Kidney tubule cell (primary cell): ENCODE data around the gene UBAP2L.
"Not testable (repeated sequence)": the region's sequence is repeated elsewhere in the genome, so short reads cannot be mapped to it uniquely, and the experiment has no call there.

Experiments
- DNase-seq: peaks from one replicate; pipeline ENCODE4 v3.0.0-alpha.2; 2018; ENCODE audit warnings: low spot score

The UBAP2L gene

DNA sequence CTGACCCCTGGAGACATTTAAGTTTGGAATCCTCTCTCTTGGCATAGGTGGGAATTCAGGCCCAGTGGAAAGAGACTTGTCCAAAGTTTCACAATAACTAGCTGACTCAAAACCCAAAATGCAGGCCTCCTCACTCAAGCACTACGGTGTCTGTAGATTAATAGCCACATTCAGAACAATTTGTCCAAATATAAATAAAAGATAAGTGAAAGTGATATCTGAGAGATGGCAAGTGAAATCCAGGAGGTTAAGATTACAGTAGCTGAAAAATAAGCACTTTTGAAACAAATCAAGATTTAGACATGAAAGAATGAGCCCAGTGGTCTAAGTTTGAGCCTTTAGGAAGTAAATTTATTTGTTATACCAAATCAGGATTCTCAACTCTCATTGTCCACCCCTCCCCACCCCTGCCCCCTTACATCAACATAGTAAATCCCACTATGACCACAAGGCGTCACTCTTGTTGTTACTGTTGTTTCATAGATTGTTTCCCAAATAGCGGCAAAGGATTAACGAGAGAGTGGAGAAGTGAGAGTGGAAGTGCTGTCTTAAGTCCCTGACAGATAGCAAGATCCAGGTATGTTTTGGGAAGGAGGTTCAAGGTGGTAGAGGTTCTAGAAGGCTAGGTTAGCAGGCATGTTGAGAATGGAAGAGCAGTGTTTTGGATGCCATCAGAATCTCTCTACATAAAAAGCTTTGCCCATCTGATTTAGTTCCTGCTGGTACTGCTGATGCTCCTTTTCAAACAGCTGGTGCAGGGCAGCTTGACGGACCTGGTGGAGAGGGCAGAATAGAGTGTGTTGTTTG is 21.8 kb upstream of the UBAP2L start:
- peak; percentile 55 for DNase-seq

DNA sequence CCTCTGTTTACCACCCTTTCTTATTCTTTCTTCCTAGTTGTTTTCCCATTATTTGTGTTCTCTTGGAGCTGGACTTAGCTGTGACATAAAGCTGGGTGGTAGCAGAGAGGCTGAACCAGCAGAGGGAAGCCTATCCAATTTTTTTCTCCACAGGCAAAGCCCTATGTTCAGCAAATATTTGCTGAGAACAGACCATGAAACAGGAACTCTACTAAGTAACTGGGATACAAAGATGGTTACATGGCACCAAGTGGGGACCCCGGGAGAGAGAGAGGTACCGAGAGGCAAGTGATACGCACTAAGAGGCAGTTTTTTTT is 21.2 kb upstream of the UBAP2L start:
- no peak for DNase-seq

DNA sequence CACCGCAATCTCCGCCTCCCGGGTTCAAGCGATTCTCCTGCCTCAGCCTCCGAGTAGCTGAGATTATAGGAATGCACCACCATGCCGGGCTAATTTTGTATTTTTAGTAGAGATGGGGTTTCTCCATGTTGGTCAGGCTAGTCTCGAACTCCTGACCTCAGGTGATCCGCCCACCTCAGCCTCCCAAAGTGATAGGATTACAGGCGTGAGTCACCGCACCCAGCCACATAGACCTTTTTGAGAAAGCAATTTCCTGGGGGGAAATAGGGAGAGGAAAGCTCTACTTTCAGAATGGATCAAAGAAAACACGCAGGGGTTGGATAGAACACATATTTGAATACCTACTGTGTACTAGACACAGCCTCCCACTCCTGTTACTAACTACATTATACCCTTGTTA is 15.0 kb upstream of the UBAP2L start:
- not testable (repeated sequence) for DNase-seq

DNA sequence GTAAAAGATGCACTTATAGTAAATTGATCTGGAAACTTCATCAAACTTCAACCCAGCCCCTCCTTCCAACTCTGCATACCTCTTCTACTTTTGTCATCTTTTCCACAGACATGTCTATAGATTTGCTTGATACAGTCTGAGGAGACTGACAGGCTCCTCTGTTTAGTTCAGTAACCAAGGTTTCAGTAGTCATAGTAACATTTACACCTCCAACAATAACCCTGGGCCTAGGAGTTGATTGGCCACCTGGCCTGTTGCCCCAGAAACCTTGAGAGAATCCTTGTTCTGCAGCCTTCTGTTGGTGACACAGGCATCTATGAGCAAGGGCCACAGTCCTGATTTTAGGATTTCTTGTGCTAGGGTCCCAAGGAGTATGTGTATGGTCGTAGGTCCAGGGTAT is 14.6 kb upstream of the UBAP2L start, which contains the start of gene CFAP141:
Gene CFAP141, minus strand, starts transcription at position 138 of the 400 bp plus-strand sequence. Its CDS starts 26 bp downstream, at position 112.
- DNase-seq, result peak; percentile 53

DNA sequence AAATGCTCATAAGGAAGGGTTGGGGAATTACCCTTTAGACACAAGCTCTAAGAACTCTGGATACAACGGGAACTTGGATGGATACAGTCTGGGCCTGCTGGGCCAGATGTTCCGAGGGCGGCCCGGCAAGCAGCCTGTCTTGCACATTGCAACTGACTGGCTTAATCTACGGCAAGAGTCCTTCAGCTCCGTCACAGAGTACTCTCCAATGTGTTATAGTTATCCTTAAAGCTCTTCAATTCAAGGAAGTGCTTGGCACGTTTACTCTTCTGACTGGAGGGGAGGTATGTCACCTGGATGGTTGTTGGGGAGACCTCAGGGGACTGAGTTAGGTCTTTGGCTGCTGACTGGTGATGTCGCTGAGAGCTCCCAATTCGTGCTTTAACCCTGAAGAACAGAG is 13.5 kb upstream of the UBAP2L start:
- no peak for DNase-seq

DNA sequence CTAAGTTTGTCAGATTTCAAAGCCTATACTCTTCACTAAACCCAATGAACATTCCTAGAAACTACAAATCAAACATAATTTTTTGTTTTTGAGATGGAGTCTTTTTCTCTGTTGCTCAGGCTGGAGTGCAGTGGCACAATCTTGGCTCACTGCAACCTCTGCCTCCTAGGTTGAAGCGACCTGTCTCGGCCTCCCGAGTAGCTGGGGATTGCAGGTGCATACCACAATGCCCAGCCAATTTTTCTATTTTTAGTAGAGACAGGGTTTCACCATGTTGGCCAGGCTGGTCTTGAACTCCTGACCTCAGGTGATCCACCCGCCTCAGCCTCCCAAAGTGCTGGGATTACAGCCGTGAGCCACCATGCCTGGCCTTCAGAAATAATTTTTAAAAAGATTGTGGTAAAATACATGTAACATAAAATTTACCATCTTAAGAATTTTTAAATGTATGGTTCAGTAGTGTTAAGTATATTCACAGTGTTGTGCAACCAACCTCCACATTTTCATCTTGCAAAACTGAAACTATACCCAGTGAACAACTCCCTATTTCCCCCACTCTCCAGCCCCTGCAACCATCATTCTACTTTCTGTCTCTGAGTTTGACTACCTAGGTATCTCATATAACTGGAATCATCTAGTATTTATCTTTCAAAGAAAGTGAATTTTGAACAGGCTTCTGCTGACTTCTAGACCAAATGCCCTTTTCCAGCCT is 11.9 kb upstream of the UBAP2L start:
- DNase-seq, result no peak

DNA sequence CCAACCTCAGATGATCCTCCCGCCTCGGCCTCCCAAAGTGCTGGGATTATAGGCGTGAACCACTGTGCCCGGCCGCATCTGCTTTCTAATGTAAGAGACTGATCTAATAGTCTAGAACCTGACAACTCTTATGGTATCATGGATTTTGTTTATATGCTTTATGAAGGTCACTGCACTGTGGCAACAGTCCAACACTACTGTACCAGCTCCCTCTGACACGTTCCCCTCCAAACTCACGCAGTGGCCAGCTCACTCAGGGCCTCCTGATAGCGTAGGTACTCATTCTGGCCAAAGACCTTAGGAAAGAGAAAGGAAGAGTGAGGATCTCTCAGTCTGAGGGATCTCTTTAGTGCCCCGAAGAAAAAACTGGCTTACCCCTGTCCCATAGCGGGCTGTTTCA is 8.7 kb upstream of the UBAP2L start:
- DNase-seq, result no peak

DNA sequence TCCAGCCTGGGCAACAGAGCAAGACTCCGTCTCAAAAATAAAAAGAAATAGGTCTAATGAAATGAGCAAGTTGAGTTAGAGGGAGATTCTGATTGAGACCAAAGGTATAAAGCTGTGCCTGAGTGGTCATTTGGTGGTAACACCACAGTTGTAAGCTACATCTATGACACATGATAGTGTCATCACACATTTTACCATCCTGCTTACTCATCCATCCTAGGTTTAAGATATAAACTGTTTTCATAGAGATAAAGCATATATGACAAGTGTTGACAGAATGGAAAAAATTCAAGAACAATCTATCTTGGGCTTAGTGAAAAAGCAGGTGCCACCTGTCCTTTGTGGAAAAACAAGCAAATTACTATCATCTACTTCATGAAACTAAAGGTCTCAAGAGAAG is 7.5 kb upstream of the UBAP2L start:
- peak; percentile 80 for DNase-seq

DNA sequence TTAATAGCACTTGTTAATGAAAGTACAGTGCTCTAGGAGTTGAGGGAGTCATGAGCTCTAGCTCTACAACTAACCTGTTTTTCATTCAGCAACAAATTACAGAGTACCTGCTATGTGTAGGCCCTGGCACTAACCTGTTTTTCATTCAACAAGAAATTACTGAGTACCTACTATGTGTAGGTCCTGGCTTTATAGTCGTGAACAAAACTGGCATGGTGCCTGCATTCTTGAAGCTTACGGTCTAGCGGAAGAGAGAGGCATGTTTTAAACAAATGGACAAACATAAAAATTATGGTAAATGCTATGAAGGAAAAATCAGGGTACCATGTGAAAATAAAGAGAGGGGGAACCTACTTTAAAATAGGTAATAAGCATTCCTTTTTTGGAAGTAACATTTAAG is 2.2 kb upstream of the UBAP2L start:
- DNase-seq, result no peak

DNA sequence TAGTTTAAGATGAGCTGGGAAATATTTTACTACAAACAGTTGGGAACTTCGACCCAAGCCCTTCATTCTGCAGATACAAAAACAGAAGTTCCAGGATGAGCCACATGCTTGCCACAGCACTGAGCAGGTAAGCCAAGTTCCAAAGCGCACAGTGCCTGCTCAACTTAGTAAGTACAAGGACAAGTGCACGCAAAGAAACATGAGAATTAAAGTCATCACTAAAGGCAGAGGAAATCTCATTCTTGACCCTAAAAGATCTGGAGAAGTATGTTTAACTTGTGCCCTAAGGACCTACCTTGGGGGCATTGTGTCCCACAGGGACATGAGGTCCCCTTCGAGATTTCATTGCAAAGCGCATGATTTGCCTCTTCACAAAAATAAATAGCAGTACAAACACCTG is 1.2 kb upstream of the UBAP2L start:
- peak; percentile 28 for DNase-seq

DNA sequence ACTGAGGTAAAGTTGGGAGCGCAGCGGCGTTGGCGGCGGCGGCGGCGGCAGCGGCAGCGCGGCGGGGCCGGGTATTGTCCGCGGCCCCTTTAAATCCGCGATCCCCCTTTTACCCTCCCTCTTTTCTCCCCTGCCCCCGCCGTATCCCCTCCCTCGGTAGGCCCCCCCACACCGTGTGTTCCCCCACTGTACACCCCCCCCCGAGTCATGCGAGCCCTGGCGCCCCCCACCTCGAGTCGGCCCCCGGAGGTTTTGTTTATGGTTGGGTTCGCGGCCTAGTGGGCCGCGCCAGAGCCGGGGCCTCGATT is 169 bp downstream of the UBAP2L start:
- DNase-seq, result no peak

DNA sequence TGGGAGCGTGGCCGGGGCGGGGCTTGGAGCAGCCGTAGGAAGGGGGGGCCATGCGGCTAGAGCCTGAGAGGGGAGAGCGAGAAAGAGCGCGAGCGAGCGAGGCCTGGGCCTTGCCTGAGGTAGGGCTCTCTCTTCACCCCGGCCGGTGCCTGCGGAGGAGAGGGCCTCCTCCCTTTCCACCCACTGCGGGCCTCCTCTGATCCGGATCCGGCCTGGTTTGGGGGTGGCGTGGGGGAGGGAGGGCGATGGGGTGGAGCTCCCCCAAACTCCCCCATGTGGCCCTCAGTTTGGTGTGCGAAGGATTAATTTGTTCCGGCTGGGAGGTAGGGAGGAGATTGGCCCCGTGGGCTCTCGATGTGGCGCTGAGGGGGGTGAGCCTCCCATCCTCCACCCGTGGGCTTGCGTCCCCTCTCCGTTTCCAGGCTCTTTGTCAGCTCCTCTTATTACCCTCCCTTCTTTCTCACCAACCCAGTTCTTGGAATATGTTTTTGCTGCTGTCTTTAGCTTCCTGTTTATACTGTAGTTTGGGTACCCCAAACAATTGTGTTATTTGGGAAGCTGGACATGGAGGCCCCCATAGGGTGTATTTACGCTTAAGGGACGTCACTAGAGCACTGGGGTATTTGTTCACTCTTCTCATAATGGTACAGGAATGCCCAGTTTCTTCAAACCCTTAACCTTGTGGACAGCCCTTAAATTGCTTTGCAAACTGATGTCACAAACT is 685 bp downstream of the UBAP2L start:
- DNase-seq, result peak; percentile 43

DNA sequence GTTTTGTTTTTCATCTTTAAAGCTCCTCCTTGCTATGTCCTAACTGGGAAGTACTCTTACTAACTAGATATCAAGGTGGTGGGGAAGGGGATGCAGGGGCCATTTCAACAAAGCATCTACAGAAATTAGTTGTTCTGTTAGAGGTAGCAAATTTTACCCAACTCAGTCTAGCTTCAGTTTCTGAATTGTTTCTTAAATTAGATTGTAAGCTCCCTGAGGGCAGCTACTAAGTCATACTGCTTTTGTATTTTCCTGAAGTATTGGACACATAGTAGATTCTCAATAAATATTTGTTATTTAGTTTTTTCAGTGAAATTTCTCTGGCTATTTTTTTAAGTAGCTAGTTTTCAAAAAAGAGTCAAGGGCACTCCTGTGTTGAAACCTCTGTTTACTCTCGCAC is 1.8 kb downstream of the UBAP2L start:
- no peak for DNase-seq

DNA sequence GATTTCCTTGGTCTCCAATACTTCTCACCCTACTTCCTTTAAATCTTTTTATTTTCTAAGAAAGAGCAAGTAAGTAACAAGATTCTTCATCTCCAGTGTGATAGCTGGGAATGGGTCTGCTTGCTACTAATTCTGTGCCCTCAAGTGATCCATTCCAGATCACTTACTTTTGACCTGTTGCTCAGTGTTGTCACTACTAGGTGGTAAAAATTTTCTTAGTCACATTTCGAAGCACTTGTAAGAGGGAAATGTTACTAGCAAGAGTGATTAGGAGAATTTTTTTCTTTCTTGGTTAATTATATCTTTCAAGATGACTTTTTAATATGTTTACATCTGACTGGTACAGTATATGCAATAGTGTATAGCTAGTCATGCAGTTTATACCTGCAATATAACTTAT is 2.2 kb downstream of the UBAP2L start:
- no peak for DNase-seq

DNA sequence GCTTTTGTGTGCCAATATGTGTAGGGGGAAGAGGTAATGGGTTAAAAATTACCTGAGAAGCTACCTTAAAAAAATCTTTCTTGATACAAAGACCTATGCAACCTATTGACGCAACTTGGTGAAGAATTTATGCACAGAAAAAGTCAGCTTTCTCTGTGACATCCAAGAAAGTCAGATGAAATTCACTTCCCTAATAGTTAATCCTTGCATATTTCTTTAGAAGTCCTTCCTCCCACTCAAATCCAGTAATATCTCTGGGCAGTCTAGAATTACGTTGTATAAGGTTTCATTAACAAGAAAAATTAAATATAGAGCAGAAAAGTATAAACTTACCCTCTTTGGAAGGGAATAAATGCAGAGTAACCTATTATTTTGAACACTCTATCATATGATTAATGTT is 2.9 kb downstream of the UBAP2L start:
- no peak for DNase-seq

DNA sequence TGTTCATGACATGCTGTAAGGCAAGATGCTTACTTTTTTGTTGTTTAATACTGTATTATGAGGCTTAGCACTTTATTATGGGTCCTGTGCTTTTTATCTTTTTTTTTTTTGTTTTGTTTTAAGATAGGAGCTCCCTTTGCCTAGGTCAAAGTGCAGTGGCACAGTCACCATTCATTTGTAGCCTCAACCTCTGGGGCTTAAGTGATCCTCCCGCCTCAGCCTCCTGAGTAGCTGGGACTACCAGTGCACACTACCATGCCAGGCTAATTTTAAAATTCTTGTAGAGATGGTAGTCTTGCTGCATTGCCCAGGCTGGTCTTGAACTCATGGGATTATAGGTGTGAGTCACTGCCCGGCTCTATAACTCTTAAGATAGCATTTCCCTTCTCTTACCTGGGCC is 4.6 kb downstream of the UBAP2L start:
- DNase-seq, result no peak

DNA sequence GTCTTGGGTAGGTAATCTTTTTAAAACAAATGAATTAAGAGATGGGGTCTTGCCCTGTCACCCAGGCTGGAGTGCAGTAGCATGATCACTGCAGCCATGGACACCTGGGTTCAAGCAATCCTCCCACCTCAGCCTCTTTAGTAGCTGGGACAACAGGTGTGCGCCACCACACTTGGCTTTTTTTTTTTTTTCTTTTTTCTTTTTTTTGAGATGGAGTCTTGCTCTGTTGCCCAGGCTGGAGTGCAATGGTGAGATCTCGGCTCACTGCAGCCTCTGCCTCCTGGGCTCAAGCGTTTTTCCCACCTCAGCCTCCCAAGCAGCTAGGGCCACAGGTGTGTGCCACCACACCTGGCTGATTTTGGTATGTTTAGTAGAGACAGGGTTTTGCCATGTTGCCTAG is 10.4 kb downstream of the UBAP2L start:
- not testable (repeated sequence) for DNase-seq

DNA sequence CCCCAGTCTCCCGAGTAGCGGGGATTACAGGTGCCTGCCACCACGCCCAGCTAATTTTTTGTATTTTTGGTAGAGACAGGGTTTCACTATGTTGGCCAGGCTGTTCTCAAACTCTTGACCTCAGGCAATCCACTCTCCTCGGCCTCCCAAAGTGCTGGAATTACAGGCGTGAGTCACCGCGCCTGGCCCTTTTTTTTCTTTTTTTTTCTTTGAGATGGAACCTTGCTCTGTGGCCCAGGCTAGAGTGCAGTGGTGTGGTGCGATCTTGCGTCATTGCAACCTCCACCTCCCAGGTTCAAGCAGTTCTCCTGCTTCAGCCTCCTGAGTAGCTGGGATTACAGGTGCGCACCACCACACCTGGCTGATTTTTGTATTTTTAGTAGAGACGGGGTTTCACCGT is 12.4 kb downstream of the UBAP2L start:
- DNase-seq, result not testable (repeated sequence)

DNA sequence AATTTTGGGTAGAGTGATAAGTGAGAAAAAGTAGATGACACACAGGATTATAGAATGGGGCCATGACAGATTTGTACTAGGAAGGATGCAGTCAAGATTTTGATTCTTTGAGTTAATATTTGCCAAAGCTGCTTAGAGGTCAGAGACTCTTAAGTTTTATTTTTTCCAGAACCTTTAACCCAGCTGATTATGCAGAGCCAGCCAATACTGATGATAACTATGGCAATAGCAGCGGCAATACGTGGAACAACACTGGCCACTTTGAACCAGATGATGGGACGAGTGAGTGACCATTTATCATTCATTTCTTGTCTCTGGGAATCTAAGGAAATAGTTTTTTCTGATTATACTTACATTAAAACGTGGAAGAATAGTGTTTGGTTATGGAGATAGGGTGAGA is 16.1 kb downstream of the UBAP2L start:
- no peak for DNase-seq

DNA sequence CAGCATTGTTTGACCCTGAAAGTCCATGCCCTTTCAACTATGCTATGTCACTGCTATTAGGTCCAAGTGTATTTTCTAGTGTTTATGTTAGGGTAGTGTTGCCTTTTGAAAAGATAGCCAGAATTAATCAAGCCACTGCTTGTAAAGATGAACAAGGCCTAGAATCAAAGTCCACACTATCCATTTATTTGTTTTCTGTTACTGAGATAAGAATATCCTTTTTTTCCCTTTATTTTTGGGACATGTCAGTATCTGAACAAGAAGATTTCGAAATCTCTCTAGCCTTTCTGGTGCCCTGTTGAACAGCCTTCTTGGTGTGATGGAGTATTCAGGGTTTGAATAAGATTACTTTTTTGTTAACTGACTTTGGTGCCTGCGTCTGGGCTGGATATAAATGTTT is 16.7 kb downstream of the UBAP2L start:
- no peak for DNase-seq

DNA sequence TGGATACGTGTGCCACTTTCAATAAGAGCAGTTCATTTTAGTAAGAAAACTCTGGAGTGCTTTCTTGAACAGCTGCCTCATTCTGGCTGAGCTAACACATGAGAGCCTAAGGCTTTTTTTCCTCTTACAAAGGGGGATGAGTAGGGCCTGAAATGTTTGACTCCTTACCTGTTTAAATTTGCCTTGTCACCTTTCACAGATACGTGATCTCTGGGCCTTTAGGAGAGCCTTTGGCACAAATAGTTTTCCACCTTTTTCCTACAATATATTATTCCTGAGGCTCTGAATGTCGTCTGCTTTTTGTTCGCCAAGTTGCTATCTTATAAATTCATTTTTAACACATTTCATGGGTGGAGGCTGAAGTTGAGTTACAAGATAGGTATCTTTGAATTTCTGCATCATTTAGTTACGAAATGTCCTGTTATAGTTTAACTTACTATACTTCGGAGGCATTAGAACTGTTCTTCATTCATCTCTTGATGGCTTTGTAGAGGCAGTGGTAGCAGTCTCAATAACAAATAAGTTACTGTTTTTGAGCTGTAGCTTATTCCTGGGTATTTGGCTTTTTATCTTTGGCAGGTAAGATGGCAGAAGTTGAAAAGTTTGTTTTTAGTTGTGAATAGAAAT is 17.2 kb downstream of the UBAP2L start:
- no peak for DNase-seq

DNA sequence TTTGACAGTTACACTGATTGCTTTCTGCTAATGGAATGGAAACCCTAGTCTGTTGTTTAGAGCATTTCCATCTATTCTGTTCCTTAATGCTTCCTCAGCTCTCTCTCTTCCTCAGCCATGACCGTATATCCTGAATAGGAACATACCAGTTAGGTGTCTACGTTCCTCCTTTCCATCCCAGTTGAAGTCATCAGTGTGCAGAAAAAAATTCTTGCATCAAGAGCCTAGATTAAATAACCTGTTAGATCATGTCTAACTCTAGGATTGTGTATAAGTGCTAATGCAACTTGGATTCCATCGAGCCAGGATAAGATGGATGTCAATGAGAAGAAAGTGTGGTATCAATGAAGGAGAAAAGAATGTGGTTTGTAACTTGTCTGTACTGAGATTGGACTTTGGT is 18.7 kb downstream of the UBAP2L start:
- DNase-seq, result no peak

DNA sequence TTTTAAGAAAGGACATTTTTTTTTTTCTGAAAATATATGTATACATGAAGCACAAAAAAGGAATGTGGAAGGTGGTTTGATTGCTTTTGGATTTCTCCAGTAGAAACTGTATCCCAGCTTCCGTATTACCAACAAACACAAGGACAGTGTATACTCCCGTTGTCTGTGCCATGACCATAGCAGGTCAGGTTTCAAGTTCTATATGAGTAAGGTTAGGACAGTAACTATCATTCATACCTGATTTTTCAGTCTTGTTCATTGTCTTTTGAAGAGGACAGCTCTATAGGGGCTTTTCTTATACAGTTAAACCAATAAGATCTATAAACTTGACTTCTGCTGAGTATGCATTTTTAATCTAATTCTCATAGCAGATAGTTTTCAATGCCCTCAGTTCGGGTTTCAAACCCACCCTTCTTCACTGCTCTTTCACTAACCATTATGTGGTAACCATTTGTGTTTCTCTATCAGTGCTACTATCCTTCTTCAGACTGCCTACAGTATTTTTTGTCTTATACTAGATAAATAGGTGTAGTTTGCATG is 19.6 kb downstream of the UBAP2L start:
- no peak for DNase-seq
